Colonic mucosa (tissue), 4 donors: ENCODE data around the gene INAFM2. TPM values are rescaled to one million over a fixed set of nuclear protein-coding genes. Genes with fewer than 3 reads are reported as not detected.

ENCODE experiments used
- DNase-seq: peaks from one replicate; pipeline ENCODE4 v3.0.0-alpha.2; 2020
- H3K27ac ChIP-seq: fragments of 200-600 bp; one replicate; pipeline ENCODE4 v1.8.0; 2021
- H3K27me3 ChIP-seq: fragments of 200-600 bp; one replicate; pipeline ENCODE4 v1.8.0; 2021
- H3K36me3 ChIP-seq: fragments of 200-600 bp; one replicate; pipeline ENCODE4 v1.8.0; 2021
- H3K4me1 ChIP-seq: fragments of 200-600 bp; one replicate; pipeline ENCODE4 v1.8.0; 2021; ENCODE audit warnings: mild to moderate bottlenecking
- H3K4me3 ChIP-seq: fragments of 200-600 bp; one replicate; pipeline ENCODE4 v1.8.0; 2021
- H3K9ac ChIP-seq, 2 donors: one replicate each; pipeline ENCODE4 v1.7.0; 2013; ENCODE audit warnings: control low read depth in 2 of 2, low read depth in 2 of 2, low read length in 2 of 2
- H3K9me3 ChIP-seq: fragments of 200-600 bp; one replicate; pipeline ENCODE4 v1.8.0; 2021
- intact Hi-C: fragments of 100-400 bp; cut with DNase I; formaldehyde crosslinking; loops from one replicate; pipeline ENCODE4 v1.14.1; 2022
- total RNA-seq, 2 donors: library from RNA; stranded (reverse); fragmentation: NEBNext Ultra II Directional in 1 of 2; extraction: Animal tissue kit (Norgen Biotek cat#: 25700) in 1 of 2; gene quantifications; one replicate each; pipeline ENCODE4 v1.2.1, GENCODE V29; 2021
- TF ChIP-seq, protein P1 (sequence below): fragments of 200-600 bp; IDR thresholded peaks from one replicate; pipeline ENCODE4 v1.8.0; 2022; ENCODE audit warnings: antibody characterized with exemption, mild to moderate bottlenecking
- donor health status: healthy.
- donor health status: DM: no; HTN: no; CAD: no.
- donor health status: DM: no; HTN: no; CAD: no.

Gene INAFM2
- total RNA-seq, 2 donors from 2014 or later, result 10.8 to 28.6 TPM

DNA sequence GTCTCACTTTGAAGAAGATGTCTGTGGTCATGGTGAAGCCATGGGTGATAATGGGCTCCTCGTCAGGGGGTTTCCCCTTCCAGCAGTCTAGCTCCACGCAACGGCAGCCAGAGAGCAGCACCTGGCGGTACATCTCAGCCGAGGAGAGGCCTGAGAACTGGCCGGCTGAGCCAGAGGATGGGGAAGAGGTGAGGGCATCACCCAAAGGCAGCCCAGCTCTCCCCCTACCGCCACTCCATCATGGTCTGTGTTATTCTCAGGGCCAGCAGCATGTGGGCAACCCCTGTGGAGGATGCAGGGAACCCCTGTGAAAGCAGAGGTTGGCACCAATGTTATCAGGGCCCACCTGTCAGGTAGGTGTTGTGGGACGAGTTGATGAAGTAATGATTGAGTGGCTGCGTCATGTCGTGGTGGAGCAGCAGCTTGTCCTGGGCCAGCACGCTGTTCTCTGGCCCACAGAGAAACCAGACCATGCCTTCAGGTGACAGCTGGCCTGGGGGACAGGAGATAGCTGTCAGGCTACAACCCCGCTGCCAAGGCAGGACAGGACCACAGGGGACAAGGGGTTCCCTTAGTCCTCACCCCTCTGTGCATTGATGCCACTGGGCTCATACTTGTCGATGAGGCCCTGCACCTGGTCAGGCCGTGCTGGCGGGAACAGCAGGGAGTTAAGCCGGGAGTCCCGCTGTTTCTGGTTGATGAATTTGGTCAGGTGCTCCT is 25.1 kb upstream of the INAFM2 start:
- intact Hi-C loops, result no loop called here
- DNase-seq, result no peak
- TF ChIP-seq, protein P1, sequence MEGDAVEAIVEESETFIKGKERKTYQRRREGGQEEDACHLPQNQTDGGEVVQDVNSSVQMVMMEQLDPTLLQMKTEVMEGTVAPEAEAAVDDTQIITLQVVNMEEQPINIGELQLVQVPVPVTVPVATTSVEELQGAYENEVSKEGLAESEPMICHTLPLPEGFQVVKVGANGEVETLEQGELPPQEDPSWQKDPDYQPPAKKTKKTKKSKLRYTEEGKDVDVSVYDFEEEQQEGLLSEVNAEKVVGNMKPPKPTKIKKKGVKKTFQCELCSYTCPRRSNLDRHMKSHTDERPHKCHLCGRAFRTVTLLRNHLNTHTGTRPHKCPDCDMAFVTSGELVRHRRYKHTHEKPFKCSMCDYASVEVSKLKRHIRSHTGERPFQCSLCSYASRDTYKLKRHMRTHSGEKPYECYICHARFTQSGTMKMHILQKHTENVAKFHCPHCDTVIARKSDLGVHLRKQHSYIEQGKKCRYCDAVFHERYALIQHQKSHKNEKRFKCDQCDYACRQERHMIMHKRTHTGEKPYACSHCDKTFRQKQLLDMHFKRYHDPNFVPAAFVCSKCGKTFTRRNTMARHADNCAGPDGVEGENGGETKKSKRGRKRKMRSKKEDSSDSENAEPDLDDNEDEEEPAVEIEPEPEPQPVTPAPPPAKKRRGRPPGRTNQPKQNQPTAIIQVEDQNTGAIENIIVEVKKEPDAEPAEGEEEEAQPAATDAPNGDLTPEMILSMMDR, result no peak
- Histone ChIP-seq H3K9ac (no peak overlapping the region), H3K27me3 (no peaks in the 10 kb centered on the region), H3K4me1 (no peaks in the 10 kb centered on the region), H3K9me3 (no peaks in the 10 kb centered on the region), H3K4me3 (no peak overlapping the region), H3K27ac (no peak overlapping the region), H3K36me3 (no peaks in the 10 kb centered on the region)

DNA sequence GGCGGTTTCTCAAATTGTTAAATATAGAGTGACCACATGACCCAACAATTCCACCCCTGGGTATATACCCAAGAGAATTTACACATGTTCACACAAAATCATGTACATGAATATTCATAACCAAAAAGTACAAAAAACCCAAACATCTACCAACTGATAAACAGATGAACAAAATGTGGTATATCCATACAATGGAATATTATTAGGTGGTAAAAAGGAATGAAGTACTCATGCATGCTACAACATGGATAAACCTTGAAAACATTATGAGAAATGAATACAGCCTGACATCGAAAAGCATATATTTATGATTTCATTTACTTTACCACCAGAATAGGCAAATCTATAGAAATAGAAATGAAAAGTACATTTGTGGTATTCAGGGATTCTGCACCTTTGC is 23.1 kb upstream of the INAFM2 start:
- Histone ChIP-seq H3K27me3 (no peaks in the 10 kb centered on the region), H3K9ac (no peak overlapping the region), H3K4me3 (no peak overlapping the region), H3K9me3 (no peaks in the 10 kb centered on the region), H3K4me1 (no peaks in the 10 kb centered on the region), H3K36me3 (no peaks in the 10 kb centered on the region), H3K27ac (no peak overlapping the region)
- intact Hi-C loops, result no loop called here
- TF ChIP-seq, protein P1, result no peak
- no peak for DNase-seq

DNA sequence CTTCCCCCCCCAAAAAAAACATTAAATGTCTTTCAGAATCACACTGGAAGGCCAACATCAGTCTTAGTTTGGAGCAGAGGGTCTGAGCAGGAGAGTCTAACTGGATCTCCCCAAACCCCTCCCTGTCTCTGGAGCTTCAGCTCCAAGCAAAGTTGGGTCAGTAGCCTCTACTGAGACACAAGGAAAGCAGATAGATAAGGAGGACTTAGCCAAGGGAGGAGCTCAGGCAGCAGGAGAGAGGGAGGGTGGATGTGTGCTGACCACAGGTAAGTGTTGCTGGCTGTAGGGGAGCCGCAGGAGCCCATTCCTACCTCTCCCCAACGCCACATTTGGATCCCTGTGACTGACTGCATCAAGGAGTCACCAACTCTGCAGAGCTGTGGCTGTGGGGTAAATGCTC is 22.7 kb upstream of the INAFM2 start:
- H3K27me3 ChIP-seq, result no peaks in the 10 kb centered on the region
- no peaks in the 10 kb centered on the region for H3K9me3 ChIP-seq
- no peak overlapping the region for H3K27ac ChIP-seq
- TF ChIP-seq, protein P1, result no peak
- intact Hi-C loops, result no loop called here
- no peak overlapping the region for H3K9ac ChIP-seq
- H3K4me3 ChIP-seq, result no peak overlapping the region
- no peak for DNase-seq
- no peaks in the 10 kb centered on the region for H3K36me3 ChIP-seq
- no peaks in the 10 kb centered on the region for H3K4me1 ChIP-seq

DNA sequence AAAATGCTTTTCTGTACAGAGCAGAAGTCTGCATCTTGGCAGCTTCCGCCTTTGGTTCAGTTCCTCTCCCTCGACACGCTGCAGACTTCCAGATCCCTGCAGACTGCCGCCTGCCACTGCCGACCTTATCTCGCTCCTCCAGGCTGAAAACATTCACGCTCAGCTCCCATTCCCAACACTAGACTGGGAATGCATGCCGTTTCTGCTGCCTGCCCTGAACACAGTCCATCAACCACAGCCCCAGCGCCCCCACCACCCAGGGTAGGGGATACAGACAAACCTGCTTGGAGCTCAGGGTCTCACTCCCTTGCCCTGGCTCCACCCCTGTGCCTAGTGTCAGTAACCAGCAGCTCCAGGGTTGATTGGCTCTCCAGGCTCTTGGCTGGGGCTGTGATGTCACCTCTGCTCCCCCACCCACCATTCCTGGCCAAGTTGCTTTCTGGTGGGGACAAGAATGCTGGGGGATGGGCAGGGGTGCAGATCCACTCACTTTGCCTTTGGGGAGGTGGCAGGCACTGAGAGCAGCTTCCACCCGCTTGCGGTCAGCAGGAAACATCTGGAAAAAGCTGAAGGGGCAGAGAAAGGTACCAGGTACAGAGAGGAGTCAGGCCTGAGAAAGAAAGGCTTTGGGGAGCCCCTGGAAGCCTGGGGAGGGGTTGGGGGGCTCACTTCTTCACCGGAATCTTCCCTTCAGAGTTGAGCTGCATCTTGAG is 21.9 kb upstream of the INAFM2 start:
- no peaks in the 10 kb centered on the region for H3K4me1 ChIP-seq
- H3K4me3 ChIP-seq, result no peak overlapping the region
- H3K9ac ChIP-seq, result no peak overlapping the region
- H3K9me3 ChIP-seq, result no peaks in the 10 kb centered on the region
- no peak overlapping the region for H3K27ac ChIP-seq
- H3K27me3 ChIP-seq, result no peaks in the 10 kb centered on the region
- TF ChIP-seq, protein P1, result no peak
- H3K36me3 ChIP-seq, result no peaks in the 10 kb centered on the region
- no peak for DNase-seq
- intact Hi-C loops, result no loop called here

- DNase-seq, result no peak
- TF ChIP-seq, protein P1, result no peak
- intact Hi-C loops, result no loop called here
- Histone ChIP-seq H3K27ac (no peak overlapping the region), H3K9ac (no peak overlapping the region), H3K36me3 (no peaks in the 10 kb centered on the region), H3K9me3 (no peaks in the 10 kb centered on the region), H3K27me3 (no peaks in the 10 kb centered on the region), H3K4me3 (no peak overlapping the region), H3K4me1 (no peaks in the 10 kb centered on the region)
Measured at GRCh38 chr15:40302288-40302886, 21.1 kb upstream of the INAFM2 start.
